CD14-positive monocyte (primary cell): ENCODE measurements around the gene PLXNC1. TPM values are rescaled to one million over a fixed set of nuclear protein-coding genes. Genes with fewer than 3 reads are reported as not detected.

Source experiments
- DNase-seq, 3 donors: peaks; one replicate each; pipeline ENCODE4 v3.0.0-alpha.2; 2011 to 2022
- H2AFZ ChIP-seq: 2 replicates; pipeline ENCODE4 v1.6.0; 2012; ENCODE audit warnings: mild to moderate bottlenecking, low read depth, low read length, inconsistent platforms; ENCODE audit not compliant: insufficient read depth, poor library complexity, severe bottlenecking
- H3K27ac ChIP-seq, 2 donors: 1 replicate in 1 of 2; 2 replicates in 1 of 2; pipeline ENCODE4 v1.5.1; 2012 to 2013; ENCODE audit warnings: low read length in 2 of 2, control low read depth in 1 of 2, inconsistent platforms in 1 of 2, low read depth in 1 of 2, mild to moderate bottlenecking in 1 of 2
- H3K27me3 ChIP-seq, 2 donors: one replicate each; pipeline versions ENCODE4 v1.6.0 to v1.6.1; 2011 to 2013; ENCODE audit warnings: low read length in 2 of 2; ENCODE audit not compliant: control insufficient read depth in 2 of 2, insufficient read depth in 2 of 2
- H3K36me3 ChIP-seq, 2 donors: replicated peaks in 1 of 2; 1 replicate in 1 of 2; 2 replicates in 1 of 2; pipeline versions ENCODE4 v1.5.1 to v1.6.1; 2012 to 2013; ENCODE audit warnings: low read length in 2 of 2, control low read depth in 1 of 2, inconsistent platforms in 1 of 2, mild to moderate bottlenecking in 1 of 2; ENCODE audit not compliant: insufficient read depth in 2 of 2, control insufficient read depth in 1 of 2
- H3K4me1 ChIP-seq, 2 donors: 1 replicate in 1 of 2; 2 replicates in 1 of 2; pipeline versions ENCODE4 v1.5.1 to v1.6.1; 2012 to 2013; ENCODE audit warnings: low read length in 2 of 2, control low read depth in 1 of 2, inconsistent platforms in 1 of 2, mild to moderate bottlenecking in 1 of 2, moderate library complexity in 1 of 2; ENCODE audit not compliant: insufficient read depth in 2 of 2, control insufficient read depth in 1 of 2
- H3K4me2 ChIP-seq: replicated peaks from 2 replicates; pipeline ENCODE3; 2012; ENCODE audit warnings: low read length, moderate library complexity, mild to moderate bottlenecking; ENCODE audit not compliant: poor library complexity, severe bottlenecking; ENCODE audit errors: extremely low read depth
- H3K4me3 ChIP-seq, 3 experiments: fragments of 200-600 bp in 1 of 3; sonication (generic) in 1 of 3; replicated peaks in 1 of 3; 1 replicate in 2 of 3; 2 replicates in 1 of 3; pipeline ENCODE4 v1.5.1; 2011 to 2013; ENCODE audit warnings: low read length in 3 of 3, mild to moderate bottlenecking in 3 of 3, control low read depth in 2 of 3, low read depth in 2 of 3, inconsistent platforms in 1 of 3, moderate library complexity in 1 of 3
- H3K79me2 ChIP-seq: 2 replicates; pipeline ENCODE4 v1.6.0; 2012; ENCODE audit warnings: mild to moderate bottlenecking, control low read depth, inconsistent platforms, low read length, moderate library complexity; ENCODE audit not compliant: insufficient read depth
- H3K9ac ChIP-seq: 2 replicates; pipeline ENCODE4 v1.6.0; 2017; ENCODE audit warnings: low read length, mild to moderate bottlenecking; ENCODE audit not compliant: insufficient read depth, poor library complexity, severe bottlenecking
- H3K9me3 ChIP-seq, 2 donors: replicated peaks in 1 of 2; 1 replicate in 1 of 2; 2 replicates in 1 of 2; pipeline versions ENCODE4 v1.5.1 to v1.6.1; 2012 to 2013; ENCODE audit warnings: low read length in 2 of 2, control low read depth in 1 of 2; ENCODE audit not compliant: control insufficient read depth in 1 of 2, insufficient read depth in 1 of 2
- H4K20me1 ChIP-seq: 2 replicates; pipeline ENCODE4 v1.6.0; 2012; ENCODE audit warnings: mild to moderate bottlenecking, low read length, control low read depth, moderate library complexity; ENCODE audit not compliant: insufficient read depth
- H3K27ac Mint-ChIP-seq, 7 donors: one replicate each; pipeline ENCODE4 v1.8.0; 2020; ENCODE audit warnings: mild to moderate bottlenecking in 7 of 7, mixed read lengths in 7 of 7, moderate library complexity in 6 of 7, inconsistent platforms in 2 of 7
- H3K27me3 Mint-ChIP-seq, 3 donors: one replicate each; pipeline ENCODE4 v1.8.0; 2021 to 2022; ENCODE audit warnings: low read depth in 3 of 3, mild to moderate bottlenecking in 3 of 3, mixed read lengths in 3 of 3, moderate library complexity in 3 of 3, inconsistent platforms in 1 of 3
- H3K36me3 Mint-ChIP-seq, 2 donors: one replicate each; pipeline ENCODE4 v1.8.0; 2020; ENCODE audit warnings: mixed read lengths in 2 of 2, inconsistent platforms in 1 of 2, mild to moderate bottlenecking in 1 of 2
- H3K4me1 Mint-ChIP-seq: one replicate; pipeline ENCODE4 v1.8.0; 2020; ENCODE audit warnings: mild to moderate bottlenecking, mixed read lengths
- H3K4me3 Mint-ChIP-seq, 2 donors: one replicate each; pipeline ENCODE4 v1.8.0; 2020; ENCODE audit warnings: mild to moderate bottlenecking in 2 of 2, mixed read lengths in 2 of 2, moderate library complexity in 1 of 2
- H3K9me3 Mint-ChIP-seq, 7 donors: one replicate each; pipeline ENCODE4 v1.8.0; 2020 to 2022; ENCODE audit warnings: mixed read lengths in 7 of 7, mild to moderate bottlenecking in 6 of 7, moderate library complexity in 6 of 7, inconsistent platforms in 2 of 7
- CTCF ChIP-seq: fragments of 200-600 bp; IDR thresholded peaks from one replicate; pipeline ENCODE4 v1.8.0; 2022; ENCODE audit warnings: antibody characterized with exemption, mild to moderate bottlenecking
- WGBS: methylation state at CpG from one replicate; pipeline ENCODE4 v1.1.5; 2013; ENCODE audit warnings: missing lambda C conversion rate; ENCODE audit not compliant: insufficient coverage; 5-methylcytosine and 5-hydroxymethylcytosine counted together
- intact Hi-C, 2 donors: fragments of 100-400 bp; cut with micrococcal nuclease; formaldehyde crosslinking; loops; one replicate each; pipeline versions ENCODE4 v1.15.0 to v1.15.1; 2023
- polyA plus RNA-seq, 3 donors: library from polyadenylated mRNA; depleted of rRNA in 1 of 3; unstranded in 2 of 3; stranded (reverse) in 1 of 3; fragments of 300-500 nt in 2 of 3; fragments of >200 nt in 1 of 3; fragmentation: Illumina TruSeq in 2 of 3; gene quantifications; 1 replicate in 2 of 3; 2 replicates in 1 of 3; pipeline ENCODE4 v1.2.3, GENCODE V29; 2012 to 2021

Gene PLXNC1
- polyA plus RNA-seq, 3 donors = 14.3 to 35.2 (median 15.4) TPM

DNA sequence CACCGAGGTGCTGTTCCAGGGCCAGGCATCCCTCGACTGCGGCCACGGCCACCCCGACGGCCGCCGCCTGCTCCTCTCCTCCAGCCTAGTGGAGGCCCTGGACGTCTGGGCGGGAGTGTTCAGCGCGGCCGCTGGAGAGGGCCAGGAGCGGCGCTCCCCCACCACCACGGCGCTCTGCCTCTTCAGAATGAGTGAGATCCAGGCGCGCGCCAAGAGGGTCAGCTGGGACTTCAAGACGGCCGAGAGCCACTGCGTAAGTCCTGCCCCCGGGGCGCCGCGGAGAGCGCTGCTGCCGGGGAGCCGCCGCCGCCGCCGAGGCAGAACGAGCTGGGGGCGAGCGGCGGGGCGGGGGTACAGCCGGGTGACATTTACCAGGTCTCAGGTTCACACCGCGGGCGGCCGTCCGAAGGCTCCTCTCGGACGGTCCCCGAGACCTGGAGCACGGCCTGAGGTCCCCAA, 1.4 kb downstream of the PLXNC1 start:
- H3K27me3 ChIP-seq = no peaks in the 10 kb centered on the region
- intact Hi-C loops = loop anchor here (5.0 to 10.0 kb wide), 4 partner anchors 32 to 382 kb away; no protein-coding TSS in a partner anchor
- Mint-ChIP-seq H3K9me3 (peaks cover 0 to 2% (median 0%) of the 10 kb centered on the region in 7 donors), H3K27ac (peak overlapping the region in 6 of 7 donors; percentile 65 to 93 (median 81)), H3K27me3 (peaks cover 3 to 14% (median 8%) of the 10 kb centered on the region in 3 donors), H3K4me1 (peaks cover 51% of the 10 kb centered on the region), H3K4me3 (peak overlapping the region; percentile 99), H3K36me3 (peaks cover 15 to 17% of the 10 kb centered on the region in 2 donors)
- under 1% methylated on average over 49 of the region's 49 CpGs for WGBS
- H3K4me3 ChIP-seq = peak overlapping the region; percentile 88 to 95 (median 92)
- peaks cover 52% of the 10 kb centered on the region for H4K20me1 ChIP-seq
- no peaks in the 10 kb centered on the region for H3K9me3 ChIP-seq
- H3K4me2 ChIP-seq = peak overlapping the region; percentile 92
- peaks cover 2 to 20% of the 10 kb centered on the region in 2 donors for H3K36me3 ChIP-seq
- peak overlapping the region; percentile 9 to 74 for H3K27ac ChIP-seq
- H3K9ac ChIP-seq = peak overlapping the region; percentile 84
- peak overlapping the region; percentile 78 for H2AFZ ChIP-seq
- peak in 2 of 3 donors; percentile 22 to 32 for DNase-seq
- peaks cover 37 to 41% of the 10 kb centered on the region in 2 donors for H3K4me1 ChIP-seq
- H3K79me2 ChIP-seq = peaks cover 60% of the 10 kb centered on the region
- no peak for TF ChIP-seq CTCF

DNA sequence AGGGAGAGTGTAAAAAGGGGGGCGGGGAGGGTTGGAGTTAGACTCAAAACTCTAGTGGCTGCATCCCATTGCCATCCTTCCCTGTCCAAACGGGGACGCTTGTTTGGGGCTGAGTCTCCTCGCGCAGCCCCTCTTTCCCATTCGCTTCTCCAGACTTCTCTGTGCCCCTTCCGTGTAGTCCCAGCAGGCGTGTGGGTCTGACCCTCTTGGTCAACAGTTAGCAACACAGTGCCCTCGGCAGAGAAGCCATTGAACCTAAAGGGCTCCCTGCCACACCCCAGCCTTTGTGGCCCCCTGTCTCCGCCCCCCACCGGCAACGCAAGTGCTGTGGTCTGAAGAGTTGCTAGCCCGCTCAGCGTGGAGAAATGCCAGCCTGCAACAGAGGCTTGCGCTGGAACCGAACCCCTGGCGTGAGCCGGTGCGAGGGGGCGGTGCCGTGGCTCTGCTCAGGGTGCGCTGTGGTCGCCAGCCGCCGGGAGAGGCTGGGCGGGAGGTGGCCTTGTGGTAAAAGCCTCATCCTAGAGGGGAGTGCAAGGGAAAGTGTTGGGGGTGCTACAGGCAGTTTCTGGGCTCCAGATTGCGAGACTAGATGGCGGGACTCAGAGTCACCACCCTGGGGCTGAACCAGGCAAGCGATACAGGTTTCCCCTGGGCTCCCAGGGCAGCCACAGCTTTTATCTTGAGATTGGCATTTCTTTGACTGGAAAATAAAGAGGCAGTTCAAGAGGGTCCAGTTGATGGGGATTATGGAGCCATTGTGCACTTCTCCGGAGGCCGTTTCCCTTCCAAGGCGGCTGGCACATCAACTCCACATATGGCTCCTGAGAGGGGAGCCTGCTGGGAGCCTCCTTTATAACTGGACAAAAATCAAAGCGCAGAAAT, 2.1 kb downstream of the PLXNC1 start:
- H3K27ac ChIP-seq = peak overlapping the region in 1 of 2 donors; percentile 74
- H3K27me3 ChIP-seq = no peaks in the 10 kb centered on the region
- TF ChIP-seq CTCF = no peak
- H3K4me2 ChIP-seq = peak overlapping the region; percentile 92
- Mint-ChIP-seq H3K9me3 (peaks cover 0 to 2% (median 0%) of the 10 kb centered on the region in 7 donors), H3K27ac (peak overlapping the region; percentile 65 to 93 (median 78)), H3K4me3 (peak overlapping the region; percentile 99), H3K36me3 (peaks cover 15 to 22% of the 10 kb centered on the region in 2 donors), H3K27me3 (peaks cover 3 to 12% (median 7%) of the 10 kb centered on the region in 3 donors), H3K4me1 (peaks cover 52% of the 10 kb centered on the region)
- no peaks in the 10 kb centered on the region for H3K9me3 ChIP-seq
- no peak for DNase-seq
- intact Hi-C loops = loop anchor here in 1 of 2 donors (10.0 kb wide), 1 partner anchor 114 kb away; no protein-coding TSS in a partner anchor
- peaks cover 59% of the 10 kb centered on the region for H4K20me1 ChIP-seq
- WGBS = 3% methylated on average over 27 of the region's 33 CpGs
- peak overlapping the region; percentile 78 for H2AFZ ChIP-seq
- peaks cover 36 to 41% of the 10 kb centered on the region in 2 donors for H3K4me1 ChIP-seq
- peak overlapping the region; percentile 84 for H3K9ac ChIP-seq
- peaks cover 2 to 27% of the 10 kb centered on the region in 2 donors for H3K36me3 ChIP-seq
- peak overlapping the region; percentile 88 to 95 (median 92) for H3K4me3 ChIP-seq
- peaks cover 67% of the 10 kb centered on the region for H3K79me2 ChIP-seq
